HepG2 (cell line): ENCODE measurements around the gene PTCRA. TPM values are rescaled to one million over a fixed set of nuclear protein-coding genes. Genes with fewer than 3 reads are reported as not detected.
A peak's percentile ranks its signal among the peaks of the same experiment; 100 is the strongest.

ENCODE experiments used
- ATAC-seq: fragments of 200-7000 bp; cut with Tn5 transposase; 3 replicates; pipeline ENCODE4 v1.9.1; 2020; ENCODE audit warnings: mild to moderate bottlenecking, moderate library complexity
- BruUV-seq: library from RNA; stranded (reverse); fragments of 400-500 nt; replicated peaks from 2 replicates; lab custom pipeline; 2021; lab: Mats Ljungman, UMichigan
- CTCF ChIA-PET: fragments of 300-600 bp; formaldehyde crosslinking; extraction: SDS; loops from one replicate; lab custom pipeline; 2021; ENCODE audit warnings: low total read pairs, inconsistent platforms, low intra/inter-chr PET ratio; lab: Yijun Ruan, JAX
- POLR2A ChIA-PET: fragments of 350-600 bp; sonication (Branson Sonifier 250); formaldehyde crosslinking; loops from one replicate; lab custom pipeline; 2020; ENCODE audit warnings: antibody characterized with exemption, inconsistent platforms; lab: Yijun Ruan, JAX
- DNase-seq: peaks from one replicate; pipeline ENCODE4 v3.0.0-alpha.2; 2015; ENCODE audit warnings: low spot score
- FAIRE-seq: peaks from 3 replicates; lab custom pipeline; 2011; peaks lifted over from hg19 to GRCh38; lab: Jason Lieb, UNC
- H2AFZ ChIP-seq: one replicate; pipeline ENCODE4 v1.6.1; 2011; ENCODE audit warnings: low read length, inconsistent platforms
- H3K27ac ChIP-seq: fragments of 300-600 bp; 3 replicates; pipeline ENCODE4 v1.8.0; 2011; ENCODE audit warnings: mixed run types, mild to moderate bottlenecking, mixed read lengths, low read length, inconsistent platforms; ENCODE audit not compliant: insufficient read depth; ENCODE audit errors: extremely low read length
- H3K27me3 ChIP-seq, 2 experiments: fragments of 200-600 bp in 1 of 2; 2 replicates in 1 of 2; 3 replicates in 1 of 2; pipeline versions ENCODE4 v1.6.0 to v1.8.0; 2011; ENCODE audit warnings: low read length in 2 of 2, mild to moderate bottlenecking in 2 of 2, moderate library complexity in 2 of 2, inconsistent platforms in 1 of 2; ENCODE audit not compliant: insufficient read depth in 2 of 2, control insufficient read depth in 1 of 2
- H3K36me3 ChIP-seq, 2 experiments: fragments of 200-600 bp in 1 of 2; replicated peaks in 1 of 2; 2 replicates in 1 of 2; 3 replicates in 1 of 2; pipeline versions ENCODE4 v1.5.1 to v1.8.0; 2011; ENCODE audit warnings: low read length in 2 of 2, inconsistent platforms in 1 of 2; ENCODE audit not compliant: insufficient read depth in 2 of 2, control insufficient read depth in 1 of 2
- H3K4me1 ChIP-seq: 2 replicates; pipeline ENCODE4 v1.5.1; 2012; ENCODE audit warnings: low read length, inconsistent platforms; ENCODE audit not compliant: insufficient read depth
- H3K4me2 ChIP-seq: 2 replicates; pipeline ENCODE4 v1.6.0; 2011; ENCODE audit warnings: low read depth, low read length, inconsistent platforms
- H3K4me3 ChIP-seq, 3 experiments: fragments of 200-600 bp in 1 of 3; sonication (generic), shearing (Covaris generic) in 1 of 3; replicated peaks in 1 of 3; 2 replicates each; pipeline ENCODE4 v1.5.1; 2011 to 2016; ENCODE audit warnings: low read length in 3 of 3, inconsistent platforms in 2 of 3, low read depth in 2 of 3, mild to moderate bottlenecking in 2 of 3, control low read depth in 1 of 3, mixed read lengths in 1 of 3; ENCODE audit not compliant: insufficient read depth in 1 of 3
- H3K79me2 ChIP-seq: one replicate; pipeline ENCODE4 v1.6.1; 2011; ENCODE audit warnings: low read length, inconsistent platforms; ENCODE audit not compliant: insufficient read depth
- H3K9ac ChIP-seq: 2 replicates; pipeline ENCODE4 v1.6.0; 2011; ENCODE audit warnings: mild to moderate bottlenecking, low read depth, low read length, inconsistent platforms; ENCODE audit not compliant: insufficient read depth
- H3K9me3 ChIP-seq: 2 replicates; pipeline ENCODE4 v1.5.1; 2012; ENCODE audit warnings: mild to moderate bottlenecking, low read length
- H4K20me1 ChIP-seq: 2 replicates; pipeline ENCODE4 v1.6.0; 2011; ENCODE audit warnings: inconsistent platforms, mild to moderate bottlenecking, low read length, moderate library complexity; ENCODE audit not compliant: insufficient read depth
- CEBPB ChIP-seq: IDR thresholded peaks from 2 replicates; pipeline ENCODE4 v1.6.1; 2011; ENCODE audit warnings: low read depth, low read length, improper control_type of control experiment, borderline replicate concordance
- FOSL1 ChIP-seq: sonication (generic); formaldehyde crosslinking; IDR thresholded peaks from 2 replicates; pipeline ENCODE4 v1.9.0; 2021; ENCODE audit warnings: missing genetic modification reagents, borderline replicate concordance
- GATAD2A ChIP-seq: IDR thresholded peaks from 2 replicates; pipeline ENCODE4 v1.6.1; 2016
- HIVEP1 ChIP-seq: sonication (generic); formaldehyde crosslinking; IDR thresholded peaks from 2 replicates; pipeline ENCODE4 v1.4.0; 2020; ENCODE audit warnings: mild to moderate bottlenecking, missing genetic modification reagents
- KLF12 ChIP-seq: sonication (generic); formaldehyde crosslinking; IDR thresholded peaks from 2 replicates; pipeline ENCODE4 v1.4.0; 2020; ENCODE audit warnings: missing genetic modification reagents, borderline replicate concordance
- MAZ ChIP-seq, 2 experiments: sonication (generic) in 1 of 2; formaldehyde crosslinking in 1 of 2; IDR thresholded peaks; 2 replicates each; pipeline versions ENCODE4 v1.5.0 to v1.6.1; 2012 to 2020; ENCODE audit warnings: low read depth in 2 of 2, mild to moderate bottlenecking in 2 of 2, borderline replicate concordance in 1 of 2, improper control_type of control experiment in 1 of 2, low read length in 1 of 2, missing genetic modification reagents in 1 of 2, moderate library complexity in 1 of 2
- MYPOP ChIP-seq: sonication (generic); formaldehyde crosslinking; IDR thresholded peaks from 2 replicates; pipeline ENCODE4 v1.8.1; 2023; ENCODE audit warnings: mild to moderate bottlenecking, moderate library complexity, missing genetic modification reagents
- NFE2L1 ChIP-seq: sonication (generic); formaldehyde crosslinking; IDR thresholded peaks from 2 replicates; pipeline ENCODE4 v1.4.0; 2020; ENCODE audit warnings: missing genetic modification reagents, mild to moderate bottlenecking, borderline replicate concordance
- NFRKB ChIP-seq: fragments of 450-650 bp; IDR thresholded peaks from 2 replicates; pipeline ENCODE4 v1.6.1; 2017
- POGK ChIP-seq: sonication (generic); formaldehyde crosslinking; conservative IDR thresholded peaks from 2 replicates; pipeline ENCODE4 v1.8.0; 2022; ENCODE audit warnings: mild to moderate bottlenecking, moderate library complexity, missing genetic modification reagents
- TMF1 ChIP-seq: sonication (generic); formaldehyde crosslinking; IDR thresholded peaks from 2 replicates; pipeline ENCODE4 v1.8.1; 2022; ENCODE audit warnings: low read depth, missing genetic modification reagents
- TRIM22 ChIP-seq: fragments of 450-650 bp; IDR thresholded peaks from 2 replicates; pipeline ENCODE4 v1.6.1; 2017
- ZGPAT ChIP-seq: IDR thresholded peaks from 2 replicates; pipeline ENCODE4 v1.6.1; 2016; ENCODE audit warnings: mild to moderate bottlenecking
- ZMYM2 ChIP-seq: sonication (generic); formaldehyde crosslinking; IDR thresholded peaks from 2 replicates; pipeline ENCODE4 v1.8.0; 2022; ENCODE audit warnings: mild to moderate bottlenecking, missing genetic modification reagents
- ZNF234 ChIP-seq: sonication (generic); formaldehyde crosslinking; conservative IDR thresholded peaks from 2 replicates; pipeline ENCODE4 v1.5.1; 2020; ENCODE audit warnings: mild to moderate bottlenecking, missing genetic modification reagents
- ZNF260 ChIP-seq: sonication (generic); formaldehyde crosslinking; IDR thresholded peaks from 2 replicates; pipeline ENCODE4 v1.4.0; 2020; ENCODE audit warnings: missing genetic modification reagents, low read depth, mild to moderate bottlenecking, borderline replicate concordance
- ZNF430 ChIP-seq: sonication (generic); formaldehyde crosslinking; IDR thresholded peaks from 2 replicates; pipeline ENCODE4 v1.9.0; 2021; ENCODE audit warnings: mild to moderate bottlenecking, missing genetic modification reagents
- ZNF605 ChIP-seq: sonication (generic); formaldehyde crosslinking; IDR thresholded peaks from 2 replicates; pipeline ENCODE4 v1.8.0; 2022; ENCODE audit warnings: mild to moderate bottlenecking, missing genetic modification reagents
- ZNF777 ChIP-seq: sonication (generic); formaldehyde crosslinking; IDR thresholded peaks from 2 replicates; pipeline ENCODE4 v1.4.0; 2020; ENCODE audit warnings: missing genetic modification reagents
- WGBS: methylation state at CpG from one replicate; pipeline ENCODE4 v1.1.6; 2017; ENCODE audit warnings: low lambda C conversion rate; 5-methylcytosine and 5-hydroxymethylcytosine counted together
- in situ Hi-C: cut with HindIII; loops from 2 replicates; pipeline ENCODE4 v1.10.0; 2017; ENCODE audit warnings: low pct_unique_long_range_greater_than_20kb; ENCODE audit not compliant: extremely low pct_ligation_motif_present
- intact Hi-C: fragments of 100-400 bp; cut with micrococcal nuclease; formaldehyde crosslinking; loops from one replicate; pipeline ENCODE4 v1.10.0; 2022; ENCODE audit not compliant: unreplicated experiment
- polyA plus RNA-seq, 8 experiments: library from polyadenylated mRNA; depleted of rRNA in 3 of 8; stranded (reverse) in 7 of 8; unstranded in 1 of 8; fragments of >200 nt; fragmentation: Illumina TruSeq in 4 of 8; extraction: Trizol in 4 of 8; gene quantifications; 2 replicates each; pipeline versions ENCODE4 v1.2.1 to v1.2.3, GENCODE V29; 2011 to 2016; ENCODE audit warnings: low read depth in 4 of 8, missing spikeins in 1 of 8, mixed read lengths in 1 of 8; ENCODE audit not compliant: insufficient read depth in 1 of 8
- total RNA-seq, 5 experiments: library from RNA; depleted of rRNA; stranded (reverse); fragments of >200 nt; fragmentation: Illumina TruSeq; extraction: Trizol; gene quantifications; 2 replicates each; pipeline ENCODE4 v1.2.3, GENCODE V29; 2016; ENCODE audit warnings: low read depth in 1 of 5

The PTCRA gene
- total and polyA plus RNA-seq, 2 of the 13 experiments (the other 11 are each of a cell fraction or from before 2014, with no cell fraction given) = not detected

- ATAC-seq (peak; percentile 51), FAIRE-seq (peak; percentile 89), DNase-seq (peak; percentile 52)
- BruUV-seq = TSS peak; percentile 72
- Histone ChIP-seq H3K9ac (peak overlapping the region; percentile 53), H3K4me2 (peak overlapping the region; percentile 94), H3K9me3 (no peaks in the 10 kb centered on the region), H3K27ac (peak overlapping the region; percentile 43), H4K20me1 (no peaks in the 10 kb centered on the region), H3K27me3 (no peaks in the 10 kb centered on the region; a peak in 1 of 5 replicates), H2AFZ (no peak overlapping the region), H3K4me1 (peaks cover 27% of the 10 kb centered on the region), H3K36me3 (0 out of 5 replicates have a peak, but pooled peaks cover 0 to 1% of the 10 kb centered on the region in 2 experiments), H3K79me2 (no peaks in the 10 kb centered on the region), H3K4me3 (peak overlapping the region; percentile 58 to 81 (median 66))
- in situ Hi-C loops = no loop called here
- intact Hi-C loops = loop anchor here (5.0 kb wide), 1 partner anchor 51 kb away; the partner anchor contains the start of genes KLHDC3 and MEA1
- 0% methylated on average over 14 of the region's 15 CpGs for WGBS
- CTCF ChIA-PET = no interaction called here
- POLR2A ChIA-PET = interaction anchor here (0.7 to 4.3 kb wide), 13 partner anchors 9 to 99 kb away, joined by 3 to 36 read pairs (median 6); partner anchors contain the start of genes CNPY3, CUL7, KLC4 and MRPL2
- no peak for TF ChIP-seq ZMYM2 (CRISPR knock-in tag)
- peak; percentile 3 for TF ChIP-seq HIVEP1 (CRISPR knock-in tag)
- TF ChIP-seq ZNF777 (CRISPR knock-in tag) = peak; percentile 46; the same call in 1 of the 2 replicates
- TF ChIP-seq TMF1 (CRISPR knock-in tag) = 0 out of 2 replicates have a peak, but pooled peaks have one; percentile 21
- no peak for TF ChIP-seq KLF12
- TF ChIP-seq CEBPB = peak; percentile 96
- peak; percentile 60 for TF ChIP-seq GATAD2A (CRISPR knock-in tag)
- TF ChIP-seq TRIM22 = no peak
- TF ChIP-seq NFE2L1 (CRISPR knock-in tag) = 0 out of 2 replicates have a peak, but pooled peaks have one; percentile 33
- TF ChIP-seq ZNF260 (CRISPR knock-in tag) = no peak
- TF ChIP-seq MAZ (IDR thresholded peaks at IDR 0.05; ENCODE audit: borderline replicate concordance, low read depth, low read length) = no peak
- 0 out of 2 replicates have a peak, but pooled peaks have one; percentile 36 for TF ChIP-seq MAZ (CRISPR knock-in tag; IDR thresholded peaks at IDR 0.05; ENCODE audit: low read depth)
- TF ChIP-seq ZNF234 (CRISPR knock-in tag) = peak; percentile 72; the same call in 1 of the 2 replicates
- TF ChIP-seq ZNF430 (CRISPR knock-in tag) = 0 out of 2 replicates have a peak, but pooled peaks have one; percentile 32
- TF ChIP-seq ZNF605 (CRISPR knock-in tag) = peak; percentile 35; the same call in 1 of the 2 replicates
- peak; percentile 6; the same call in 1 of the 2 replicates for TF ChIP-seq ZGPAT
- TF ChIP-seq POGK (CRISPR knock-in tag) = 0 out of 2 replicates have a peak, but pooled peaks have one; percentile 24
- TF ChIP-seq MYPOP (CRISPR knock-in tag) = peak; percentile 69; the same call in 1 of the 2 replicates
- no peak for TF ChIP-seq NFRKB
- TF ChIP-seq FOSL1 (CRISPR knock-in tag) = no peak
Observed at GRCh38 chr6:42961020-42961470, 45.2 kb downstream of the PTCRA start.
